ENCODE data around the gene AAK1. TPM values are rescaled to one million over a fixed set of nuclear protein-coding genes. Genes with fewer than 3 reads are reported as not detected.

Gene AAK1
- total and polyA plus RNA-seq, 2 experiments from 2014 or later: 39.0 to 52.4 TPM

- H3K36me3 Mint-ChIP-seq (ENCODE audit: low read depth): no peaks in the 10 kb centered on the region; the same call in 2 of the 3 replicates
Measured at GRCh38 chr2:69645921-69646320, 2.4 kb upstream of the AAK1 start.

More at GRCh38 chr2:69645921-69646320, 2.4 kb upstream of the AAK1 start:
- no peak for DNase-seq (ENCODE audit: low spot score)
- H3K4me3 Mint-ChIP-seq: no peak overlapping the region
- Histone ChIP-seq H3K4me2 (no peak overlapping the region), H2AFZ (no peak overlapping the region), H4K20me1 (replicated peaks; ENCODE audit: insufficient read depth) (no peaks in the 10 kb centered on the region), H3F3A (replicated peaks; ENCODE audit: low read depth) (no peaks in the 10 kb centered on the region; the same call in 1 of the 2 replicates), H3K27me3 (ENCODE audit: insufficient read depth) (peaks cover 10% of the 10 kb centered on the region), H3K4me3 (no peak overlapping the region), H3K79me2 (replicated peaks; ENCODE audit: insufficient read depth) (peaks cover 15% of the 10 kb centered on the region), H3K4me1 (ENCODE audit: insufficient read depth) (peaks cover 33% of the 10 kb centered on the region), H3K36me3 (ENCODE audit: insufficient read depth) (no peaks in the 10 kb centered on the region), H3K27ac (ENCODE audit: low read depth) (no peak overlapping the region), H3K9me2 (ENCODE audit: insufficient read depth) (no peaks in the 10 kb centered on the region)
- H3K27me3 Mint-ChIP-seq (ENCODE audit: insufficient read depth, low read depth, poor library complexity): peaks cover 5% of the 10 kb centered on the region
- ATAC-seq: no peak
- peaks cover 27% of the 10 kb centered on the region for H3K4me1 Mint-ChIP-seq
- no peak overlapping the region for H3K27ac Mint-ChIP-seq
- TF ChIP-seq ZNF114 (CRISPR knock-in tag; IDR thresholded peaks at IDR 0.05) (no peak), NANOG (IDR thresholded peaks at IDR 0.05; ENCODE audit: borderline replicate concordance) (no peak), EZH2 (IDR thresholded peaks at IDR 0.05; ENCODE audit: low read depth, unreplicated experiment) (no peak), ZNF331 (CRISPR knock-in tag; IDR thresholded peaks at IDR 0.05; ENCODE audit: low read depth) (no peak), CTCF (conservative IDR thresholded peaks at IDR 0.05; ENCODE audit: low read depth in 2 of 2) (no peak), CREB1 (CRISPR knock-in tag; IDR thresholded peaks at IDR 0.05; ENCODE audit: low read depth) (no peak), ZNF462 (CRISPR knock-in tag; IDR thresholded peaks at IDR 0.05) (no peak)
- peaks cover 5% of the 10 kb centered on the region; the same call in 1 of the 3 replicates for H3K9me3 Mint-ChIP-seq

Measured in GM23338 (cell line).